H1 (cell line): Measurements from ENCODE around the gene FRMD4A. TPM values are rescaled to one million over a fixed set of nuclear protein-coding genes. Genes with fewer than 3 reads are reported as not detected.

Experiments
- CTCF ChIA-PET: fragments of 300-600 bp; sonication (Branson Sonifier 250); formaldehyde crosslinking; loops from one replicate; lab custom pipeline; 2021; ENCODE audit not compliant: partially characterized antibody; lab: Charles Lee
- POLR2A ChIA-PET: fragments of 300-600 bp; sonication (Branson Sonifier 250); formaldehyde crosslinking; loops from one replicate; lab custom pipeline; 2021; ENCODE audit warnings: inconsistent platforms; ENCODE audit not compliant: partially characterized antibody; lab: Charles Lee
- DNase-seq, 2 experiments: peaks; one replicate each; pipeline versions ENCODE4 v3.0.0 to v3.0.0-alpha.2; 2010 to 2022; ENCODE audit warnings: low spot score in 2 of 2, low read depth in 1 of 2, mixed read lengths in 1 of 2
- FAIRE-seq: peaks from 2 replicates; lab custom pipeline; 2011; peaks lifted over from hg19 to GRCh38; lab: Jason Lieb, UNC
- H2AFZ ChIP-seq: 2 replicates; pipeline ENCODE4 v1.8.1; 2012; ENCODE audit warnings: low read length, inconsistent platforms
- H2AK5ac ChIP-seq: 2 replicates; pipeline ENCODE4 v1.6.1; 2013; ENCODE audit warnings: low read depth, low read length
- H2BK120ac ChIP-seq: replicated peaks from 2 replicates; pipeline ENCODE3; 2013; ENCODE audit warnings: low read depth, low read length, inconsistent platforms
- H2BK12ac ChIP-seq: 2 replicates; pipeline ENCODE4 v1.6.1; 2013; ENCODE audit warnings: low read depth, low read length
- H2BK15ac ChIP-seq: 2 replicates; pipeline ENCODE4 v1.6.1; 2013; ENCODE audit warnings: low read length
- H2BK20ac ChIP-seq: 2 replicates; pipeline ENCODE4 v1.6.1; 2013; ENCODE audit warnings: low read length
- H2BK5ac ChIP-seq: 2 replicates; pipeline ENCODE4 v1.6.1; 2013; ENCODE audit warnings: low read depth, low read length
- H3K14ac ChIP-seq: 2 replicates; pipeline ENCODE4 v1.6.1; 2013; ENCODE audit warnings: inconsistent platforms; ENCODE audit not compliant: insufficient read length
- H3K18ac ChIP-seq: 2 replicates; pipeline ENCODE4 v1.6.1; 2013; ENCODE audit warnings: low read length; ENCODE audit errors: extremely low read depth
- H3K23ac ChIP-seq: 2 replicates; pipeline ENCODE4 v1.6.1; 2013; ENCODE audit warnings: inconsistent platforms; ENCODE audit not compliant: insufficient read length
- H3K23me2 ChIP-seq: 2 replicates; pipeline ENCODE4 v1.6.1; 2013; ENCODE audit warnings: low read depth, low read length
- H3K27ac ChIP-seq: 2 replicates; pipeline ENCODE4 v1.6.1; 2011; ENCODE audit warnings: low read depth, low read length, inconsistent platforms
- H3K27me3 ChIP-seq, 4 experiments: replicated peaks in 1 of 4; 1 replicate in 1 of 4; 2 replicates in 3 of 4; pipeline versions ENCODE4 v1.6.1 to v1.8.1; 2011 to 2013; ENCODE audit warnings: low read length in 3 of 4, mild to moderate bottlenecking in 3 of 4, inconsistent platforms in 2 of 4, mixed read lengths in 2 of 4, moderate library complexity in 1 of 4; ENCODE audit not compliant: control insufficient read depth in 3 of 4, insufficient read depth in 3 of 4; ENCODE audit errors: extremely low read depth in 1 of 4
- H3K36me3 ChIP-seq, 4 experiments: 2 replicates each; pipeline versions ENCODE4 v1.6.1 to v1.8.1; 2011 to 2013; ENCODE audit warnings: mild to moderate bottlenecking in 4 of 4, low read length in 3 of 4, moderate library complexity in 2 of 4, control low read depth in 1 of 4, inconsistent platforms in 1 of 4; ENCODE audit not compliant: insufficient read depth in 4 of 4, control insufficient read depth in 2 of 4
- H3K4ac ChIP-seq: replicated peaks from 2 replicates; pipeline ENCODE3; 2013; ENCODE audit warnings: low read length, low read depth, mixed read lengths, inconsistent platforms; ENCODE audit not compliant: insufficient read length
- H3K4me1 ChIP-seq, 4 experiments: replicated peaks in 1 of 4; 1 replicate in 1 of 4; 2 replicates in 3 of 4; pipeline versions ENCODE4 v1.6.1 to v1.8.1; 2011 to 2013; ENCODE audit warnings: low read length in 3 of 4, inconsistent platforms in 2 of 4, mixed read lengths in 1 of 4; ENCODE audit not compliant: insufficient read depth in 4 of 4, control insufficient read depth in 3 of 4
- H3K4me2 ChIP-seq, 2 experiments: 2 replicates each; pipeline versions ENCODE4 v1.6.1 to v1.8.1; 2011 to 2013; ENCODE audit warnings: low read depth in 2 of 2, low read length in 2 of 2, control low read depth in 1 of 2, inconsistent platforms in 1 of 2, mild to moderate bottlenecking in 1 of 2; ENCODE audit not compliant: insufficient read depth in 1 of 2
- H3K4me3 ChIP-seq, 4 experiments: fragments of 200-600, 300-600 bp in 1 of 4; sonication (generic), shearing (Covaris generic), sonication (Bioruptor Twin) in 1 of 4; 2 replicates each; pipeline versions ENCODE4 v1.5.1 to v1.8.1; 2011 to 2016; ENCODE audit warnings: low read length in 4 of 4, low read depth in 3 of 4, control low read depth in 2 of 4, inconsistent platforms in 2 of 4, mild to moderate bottlenecking in 2 of 4, mixed read lengths in 1 of 4, moderate library complexity in 1 of 4; ENCODE audit not compliant: insufficient read depth in 2 of 4; ENCODE audit errors: extremely low read depth in 1 of 4
- H3K56ac ChIP-seq: replicated peaks from 2 replicates; pipeline ENCODE3; 2013; ENCODE audit warnings: low read depth, mild to moderate bottlenecking, mixed read lengths, low read length, inconsistent platforms; ENCODE audit not compliant: insufficient read length
- H3K79me1 ChIP-seq: 2 replicates; pipeline ENCODE4 v1.6.1; 2013; ENCODE audit warnings: low read depth, low read length, control low read depth
- H3K79me2 ChIP-seq, 2 experiments: 2 replicates each; pipeline versions ENCODE4 v1.6.1 to v1.8.1; 2012 to 2013; ENCODE audit warnings: low read length in 2 of 2, mild to moderate bottlenecking in 2 of 2, inconsistent platforms in 1 of 2; ENCODE audit not compliant: insufficient read depth in 2 of 2, control insufficient read depth in 1 of 2
- H3K9ac ChIP-seq, 4 experiments: replicated peaks in 1 of 4; 1 replicate in 1 of 4; 2 replicates in 3 of 4; pipeline versions ENCODE4 v1.6.1 to v1.8.1; 2011 to 2013; ENCODE audit warnings: low read depth in 3 of 4, low read length in 3 of 4, control low read depth in 2 of 4, mild to moderate bottlenecking in 2 of 4, moderate library complexity in 2 of 4, inconsistent platforms in 1 of 4; ENCODE audit errors: extremely low read depth in 1 of 4
- H3K9me3 ChIP-seq, 2 experiments: 2 replicates each; pipeline versions ENCODE4 v1.6.1 to v1.8.1; 2012 to 2013; ENCODE audit warnings: mild to moderate bottlenecking in 2 of 2, moderate library complexity in 2 of 2, control low read depth in 1 of 2, inconsistent platforms in 1 of 2, low read depth in 1 of 2, low read length in 1 of 2, mixed read lengths in 1 of 2; ENCODE audit not compliant: insufficient read depth in 2 of 2
- H4K20me1 ChIP-seq, 2 experiments: replicated peaks in 1 of 2; 2 replicates each; pipeline versions ENCODE3 to v1.8.1; 2011 to 2013; ENCODE audit warnings: inconsistent platforms in 2 of 2, low read length in 2 of 2, mild to moderate bottlenecking in 1 of 2; ENCODE audit not compliant: insufficient read depth in 2 of 2, control insufficient read depth in 1 of 2
- H4K5ac ChIP-seq: 2 replicates; pipeline ENCODE4 v1.6.1; 2013; ENCODE audit warnings: low read length, low read depth, mixed read lengths, inconsistent platforms; ENCODE audit not compliant: insufficient read length
- H4K8ac ChIP-seq: 2 replicates; pipeline ENCODE4 v1.8.0; 2013; ENCODE audit warnings: mild to moderate bottlenecking, moderate library complexity, low read length, inconsistent platforms; ENCODE audit not compliant: insufficient read depth; ENCODE audit errors: extremely low read depth
- H4K91ac ChIP-seq: replicated peaks from 2 replicates; pipeline ENCODE3; 2013; ENCODE audit warnings: low read length, mixed read lengths, inconsistent platforms; ENCODE audit not compliant: insufficient read length
- CHD2 ChIP-seq: IDR thresholded peaks from 2 replicates; pipeline ENCODE4 v1.6.1; 2012; ENCODE audit warnings: low read length, improper control_type of control experiment
- CREB1 ChIP-seq: IDR thresholded peaks from 2 replicates; pipeline ENCODE4 v1.6.1; 2012; ENCODE audit warnings: inconsistent platforms
- JUN ChIP-seq: IDR thresholded peaks from 2 replicates; pipeline ENCODE4 v1.6.1; 2011; ENCODE audit warnings: low read depth, mild to moderate bottlenecking, improper control_type of control experiment, low read length
- MAX ChIP-seq: IDR thresholded peaks from 2 replicates; pipeline ENCODE4 v1.6.1; 2012; ENCODE audit warnings: inconsistent platforms
- NRF1 ChIP-seq: IDR thresholded peaks from 2 replicates; pipeline ENCODE4 v1.6.1; 2011; ENCODE audit warnings: mild to moderate bottlenecking, low read depth, low read length, improper control_type of control experiment
- PHF8 ChIP-seq: fragments of 200-600 bp; sonication (generic); conservative IDR thresholded peaks from 2 replicates; pipeline ENCODE4 v1.7.1; 2012; ENCODE audit warnings: low read depth, mild to moderate bottlenecking, inconsistent platforms, low read length, moderate library complexity
- POLR2AphosphoS5 ChIP-seq: IDR thresholded peaks from 2 replicates; pipeline ENCODE4 v1.6.1; 2011; ENCODE audit warnings: low read depth, low read length
- SAP30 ChIP-seq: fragments of 300-600 bp; sonication (generic); IDR thresholded peaks from 2 replicates; pipeline ENCODE4 v1.7.1; 2012; ENCODE audit warnings: low read length, moderate library complexity, mild to moderate bottlenecking, inconsistent platforms; ENCODE audit not compliant: insufficient read depth, insufficient replicate concordance
- SIRT6 ChIP-seq: IDR thresholded peaks from one replicate; pipeline ENCODE4 v1.7.1; 2012; ENCODE audit warnings: low read length, inconsistent platforms
- WGBS, 2 experiments: shearing (Covaris generic) in 1 of 2; methylation state at CpG; one replicate each; pipeline versions ENCODE4 v1.1.6 to v1.1.7; 2013 to 2015; ENCODE audit warnings: low lambda C conversion rate in 2 of 2, mixed read lengths in 2 of 2, inconsistent platforms in 1 of 2, low coverage in 1 of 2, missing lambda C conversion rate in 1 of 2; ENCODE audit not compliant: insufficient replicate concordance in 2 of 2, insufficient coverage in 1 of 2, insufficient read length in 1 of 2; ENCODE audit errors: extremely low coverage in 1 of 2, missing lambda C conversion rate in 1 of 2; 5-methylcytosine and 5-hydroxymethylcytosine counted together
- polyA plus RNA-seq, 7 experiments: library from polyadenylated mRNA; depleted of rRNA in 3 of 7; stranded (reverse) in 5 of 7; unstranded in 2 of 7; fragments of >200 nt in 5 of 7; fragments of 200-250 nt in 2 of 7; gene quantifications; 1 replicate in 5 of 7; 2 replicates in 1 of 7; 4 replicates in 1 of 7; pipeline versions ENCODE4 v1.2.1 to v1.2.3, GENCODE V29; 2011 to 2013; ENCODE audit warnings: missing spikeins in 2 of 7, mixed read lengths in 2 of 7
- total RNA-seq: library from RNA; stranded (reverse); fragmentation: NEBNext Ultra II Directional; extraction: Animal tissue kit (Norgen Biotek cat#: 25700); gene quantifications from 2 replicates; pipeline ENCODE4 v1.2.1, GENCODE V29; 2021
- TF ChIP-seq, protein P1 (sequence below), 3 experiments: IDR thresholded peaks; 1 replicate in 2 of 3; 2 replicates in 1 of 3; pipeline versions ENCODE4 v1.5.1 to v1.6.1; 2011; ENCODE audit warnings: low read length in 3 of 3, mild to moderate bottlenecking in 3 of 3, inconsistent platforms in 2 of 3, low read depth in 1 of 3, moderate library complexity in 1 of 3; ENCODE audit not compliant: insufficient read depth in 1 of 3; ENCODE audit errors: control extremely low read depth in 1 of 3

The FRMD4A gene
- total and polyA plus RNA-seq, 2 of the 8 experiments (the other 6 are each of a cell fraction or from before 2014, with no cell fraction given): 38.6 to 39.6 TPM

DNA sequence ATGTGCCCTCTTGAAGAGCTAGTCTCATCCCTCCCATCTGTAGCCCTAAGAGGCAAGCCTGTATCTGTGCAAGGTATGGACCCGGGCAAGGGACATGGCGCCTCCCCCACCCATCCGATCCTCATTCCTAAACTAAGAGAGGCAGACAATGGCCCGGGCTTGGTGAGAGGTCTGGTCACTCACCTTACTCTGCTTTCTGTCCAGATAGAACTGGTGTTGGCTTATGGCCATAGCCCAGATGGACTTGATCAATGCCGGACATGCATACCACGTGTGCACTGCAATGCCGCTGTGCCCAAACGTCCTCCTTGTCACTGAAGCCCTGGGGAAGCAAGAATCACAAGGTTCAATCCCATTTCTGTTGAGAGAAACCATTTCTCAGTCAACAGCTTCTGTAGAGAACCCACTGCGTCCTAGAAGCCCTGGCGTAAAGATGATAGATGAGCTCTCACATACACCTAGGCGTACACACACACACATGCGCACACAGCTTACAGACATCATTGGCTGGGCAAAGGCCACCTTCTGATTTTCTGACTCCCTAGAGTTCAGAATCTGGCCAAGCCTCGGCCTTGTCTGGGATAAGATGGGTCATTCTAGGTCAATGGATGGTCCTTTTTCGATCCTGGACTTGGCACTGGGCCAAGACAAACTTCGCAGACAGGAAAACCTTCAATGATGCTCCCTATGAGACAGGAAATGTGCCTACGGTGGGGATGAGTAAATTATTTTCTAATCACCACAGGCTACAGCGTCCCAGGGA is 629.4 kb downstream of the FRMD4A start:
- no peak overlapping the region; the same call in 1 of the 2 replicates for H3K27ac ChIP-seq
- no peak overlapping the region for H4K91ac ChIP-seq
- no peak overlapping the region for H3K4me3 ChIP-seq
- no peak overlapping the region for H2BK15ac ChIP-seq
- peaks cover 0 to 10% of the 10 kb centered on the region in 2 experiments; a peak in 1 of 4 replicates for H3K79me2 ChIP-seq
- 95% methylated on average over 17 of the region's 17 CpGs; no CpG with 5 or more reads in 1 of the 2 experiments for WGBS, 2 experiments
- H4K8ac ChIP-seq: no peak overlapping the region
- no peak overlapping the region for H2BK120ac ChIP-seq
- no peak overlapping the region for H3K14ac ChIP-seq
- H4K20me1 ChIP-seq: peaks cover 0 to 4% of the 10 kb centered on the region in 2 experiments
- peaks cover 0 to 8% (median 6%) of the 10 kb centered on the region in 4 experiments; a peak in 5 of 7 replicates for H3K4me1 ChIP-seq
- CTCF ChIA-PET: no interaction called here
- no peak overlapping the region for H2AFZ ChIP-seq
- H2BK5ac ChIP-seq: no peak overlapping the region
- H3K79me1 ChIP-seq: no peaks in the 10 kb centered on the region
- no peaks in the 10 kb centered on the region for H3K23me2 ChIP-seq
- no peak overlapping the region for H2BK20ac ChIP-seq
- no peak overlapping the region for H3K4ac ChIP-seq
- H3K23ac ChIP-seq: no peak overlapping the region
- H3K36me3 ChIP-seq: peaks cover 2 to 22% (median 11%) of the 10 kb centered on the region in 4 experiments
- no peak overlapping the region for H4K5ac ChIP-seq
- DNase-seq (no peak), FAIRE-seq (no peak)
- H3K18ac ChIP-seq: no peak overlapping the region
- H3K56ac ChIP-seq: no peak overlapping the region
- H3K4me2 ChIP-seq: no peak overlapping the region
- no peaks in the 10 kb centered on the region for H3K9me3 ChIP-seq
- H3K27me3 ChIP-seq: no peaks in the 10 kb centered on the region
- H2AK5ac ChIP-seq: no peak overlapping the region
- POLR2A ChIA-PET: no interaction called here
- no peak overlapping the region; a peak in 1 of 7 replicates for H3K9ac ChIP-seq
- no peak overlapping the region for H2BK12ac ChIP-seq
- TF ChIP-seq SAP30: no peak
- no peak for TF ChIP-seq POLR2AphosphoS5
- no peak for TF ChIP-seq MAX
- TF ChIP-seq CHD2: no peak
- TF ChIP-seq, protein P1, sequence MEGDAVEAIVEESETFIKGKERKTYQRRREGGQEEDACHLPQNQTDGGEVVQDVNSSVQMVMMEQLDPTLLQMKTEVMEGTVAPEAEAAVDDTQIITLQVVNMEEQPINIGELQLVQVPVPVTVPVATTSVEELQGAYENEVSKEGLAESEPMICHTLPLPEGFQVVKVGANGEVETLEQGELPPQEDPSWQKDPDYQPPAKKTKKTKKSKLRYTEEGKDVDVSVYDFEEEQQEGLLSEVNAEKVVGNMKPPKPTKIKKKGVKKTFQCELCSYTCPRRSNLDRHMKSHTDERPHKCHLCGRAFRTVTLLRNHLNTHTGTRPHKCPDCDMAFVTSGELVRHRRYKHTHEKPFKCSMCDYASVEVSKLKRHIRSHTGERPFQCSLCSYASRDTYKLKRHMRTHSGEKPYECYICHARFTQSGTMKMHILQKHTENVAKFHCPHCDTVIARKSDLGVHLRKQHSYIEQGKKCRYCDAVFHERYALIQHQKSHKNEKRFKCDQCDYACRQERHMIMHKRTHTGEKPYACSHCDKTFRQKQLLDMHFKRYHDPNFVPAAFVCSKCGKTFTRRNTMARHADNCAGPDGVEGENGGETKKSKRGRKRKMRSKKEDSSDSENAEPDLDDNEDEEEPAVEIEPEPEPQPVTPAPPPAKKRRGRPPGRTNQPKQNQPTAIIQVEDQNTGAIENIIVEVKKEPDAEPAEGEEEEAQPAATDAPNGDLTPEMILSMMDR (IDR thresholded peaks at IDR 0.05; ENCODE audit: control extremely low read depth in 1 of 3, insufficient read depth in 1 of 3, low read depth in 1 of 3, low read length in 3 of 3): no peak
- TF ChIP-seq NRF1: no peak
- TF ChIP-seq CREB1: no peak
- no peak for TF ChIP-seq JUN
- TF ChIP-seq PHF8: no peak
- no peak for TF ChIP-seq SIRT6
